Measurements from ENCODE around the gene OR4E1. TPM values are rescaled to one million over a fixed set of nuclear protein-coding genes. Genes with fewer than 3 reads are reported as not detected.
"Not testable (repeated sequence)": the region's sequence is repeated elsewhere in the genome, so short reads cannot be mapped to it uniquely, and the experiment has no call there.

Gene OR4E1
- total RNA-seq, 1 experiment from 2014 or later: not detected

GRCh38 chr14:21699551-21699950 is 25.9 kb upstream of the OR4E1 start:
- H3K27me3 ChIP-seq (ENCODE audit: low read length): no peaks in the 10 kb centered on the region
- H3K9me2 ChIP-seq (replicated peaks; ENCODE audit: low read length): no peaks in the 10 kb centered on the region
- H3K27ac ChIP-seq (ENCODE audit: low read length): no peak overlapping the region
- intact Hi-C loops (cut with micrococcal nuclease): no loop called here
- BruUV-seq (replicated peaks): no TSS peak
- no peak for DNase-seq
- H2AFZ ChIP-seq (ENCODE audit: low read length): no peak overlapping the region
- H3K79me2 ChIP-seq (ENCODE audit: low read length): no peaks in the 10 kb centered on the region
- ATAC-seq: no peak
- no peaks in the 10 kb centered on the region for H3K9me3 ChIP-seq (ENCODE audit: low read length)
- no peaks in the 10 kb centered on the region for H4K20me1 ChIP-seq (ENCODE audit: low read length)
- ChIA-PET POLR2A (ENCODE audit: unreplicated experiment) (no interaction called here), CTCF (no interaction called here)
- TF ChIP-seq CTCF (conservative IDR thresholded peaks at IDR 0.05; ENCODE audit: low read depth, low read length): no peak
- no peak for TF ChIP-seq EZH2phosphoT487 (IDR thresholded peaks at IDR 0.05; ENCODE audit: borderline replicate concordance, low read length)
- no peak for TF ChIP-seq EZH2 (IDR thresholded peaks at IDR 0.05; ENCODE audit: low read length, unreplicated experiment)
- H3K4me3 ChIP-seq (ENCODE audit: low read length): no peak overlapping the region
- no peak overlapping the region for H3K9ac ChIP-seq (ENCODE audit: low read length)
- H3K4me1 ChIP-seq (ENCODE audit: insufficient read depth, low read length): no peaks in the 10 kb centered on the region
- H3F3A ChIP-seq (ENCODE audit: low read length, unreplicated experiment): no peaks in the 10 kb centered on the region
- H3K36me3 ChIP-seq (ENCODE audit: low read depth, low read length): no peaks in the 10 kb centered on the region
- no peak overlapping the region for H3K4me2 ChIP-seq (ENCODE audit: low read length)

- H3K4me2 ChIP-seq (ENCODE audit: low read length); BruUV-seq (replicated peaks); H3F3A ChIP-seq (ENCODE audit: low read length, unreplicated experiment); H3K9me2 ChIP-seq (replicated peaks; ENCODE audit: low read length); H3K27me3 ChIP-seq (ENCODE audit: low read length); intact Hi-C loops (cut with micrococcal nuclease); ATAC-seq; H3K4me1 ChIP-seq (ENCODE audit: insufficient read depth, low read length); H3K9me3 ChIP-seq (ENCODE audit: low read length); H3K79me2 ChIP-seq (ENCODE audit: low read length); POLR2A ChIA-PET (ENCODE audit: unreplicated experiment); H3K36me3 ChIP-seq (ENCODE audit: low read depth, low read length); DNase-seq; H4K20me1 ChIP-seq (ENCODE audit: low read length); H2AFZ ChIP-seq (ENCODE audit: low read length); H3K27ac ChIP-seq (ENCODE audit: low read length); H3K9ac ChIP-seq (ENCODE audit: low read length); H3K4me3 ChIP-seq (ENCODE audit: low read length); CTCF ChIA-PET: not testable (repeated sequence)
These were observed 24.9 kb upstream of the OR4E1 start for GRCh38 chr14:21698538-21698937.

- H3K27me3 ChIP-seq (ENCODE audit: low read length); H4K20me1 ChIP-seq (ENCODE audit: low read length); CTCF ChIA-PET; H2AFZ ChIP-seq (ENCODE audit: low read length); H3K4me1 ChIP-seq (ENCODE audit: insufficient read depth, low read length); H3K9me2 ChIP-seq (replicated peaks; ENCODE audit: low read length); H3K79me2 ChIP-seq (ENCODE audit: low read length); DNase-seq; H3K27ac ChIP-seq (ENCODE audit: low read length); H3K9ac ChIP-seq (ENCODE audit: low read length); H3K36me3 ChIP-seq (ENCODE audit: low read depth, low read length); POLR2A ChIA-PET (ENCODE audit: unreplicated experiment); H3K9me3 ChIP-seq (ENCODE audit: low read length); BruUV-seq (replicated peaks); H3F3A ChIP-seq (ENCODE audit: low read length, unreplicated experiment); H3K4me2 ChIP-seq (ENCODE audit: low read length); intact Hi-C loops (cut with micrococcal nuclease); H3K4me3 ChIP-seq (ENCODE audit: low read length); ATAC-seq: not testable (repeated sequence)
These were observed 24.0 kb upstream of the OR4E1 start for GRCh38 chr14:21697662-21698061.

GRCh38 chr14:21694425-21694824 is 20.8 kb upstream of the OR4E1 start:
- peaks cover 17% of the 10 kb centered on the region for H3K27me3 ChIP-seq (ENCODE audit: low read length)
- H3K4me3 ChIP-seq (ENCODE audit: low read length): no peak overlapping the region
- H3K79me2 ChIP-seq (ENCODE audit: low read length): no peaks in the 10 kb centered on the region
- ChIA-PET POLR2A (ENCODE audit: unreplicated experiment) (no interaction called here), CTCF (no interaction called here)
- no peak overlapping the region for H3K4me2 ChIP-seq (ENCODE audit: low read length)
- ATAC-seq (no peak), DNase-seq (no peak)
- no peak overlapping the region for H2AFZ ChIP-seq (ENCODE audit: low read length)
- TF ChIP-seq CTCF (conservative IDR thresholded peaks at IDR 0.05; ENCODE audit: low read depth, low read length) (no peak), EZH2 (IDR thresholded peaks at IDR 0.05; ENCODE audit: low read length, unreplicated experiment) (no peak), EZH2phosphoT487 (IDR thresholded peaks at IDR 0.05; ENCODE audit: borderline replicate concordance, low read length) (no peak)
- BruUV-seq (replicated peaks): no TSS peak
- H3K27ac ChIP-seq (ENCODE audit: low read length): no peak overlapping the region
- no peaks in the 10 kb centered on the region for H3K36me3 ChIP-seq (ENCODE audit: low read depth, low read length)
- intact Hi-C loops (cut with micrococcal nuclease): no loop called here
- no peaks in the 10 kb centered on the region for H3F3A ChIP-seq (ENCODE audit: low read length, unreplicated experiment)
- H3K9me2 ChIP-seq (replicated peaks; ENCODE audit: low read length): no peaks in the 10 kb centered on the region
- no peak overlapping the region for H3K9ac ChIP-seq (ENCODE audit: low read length)
- no peaks in the 10 kb centered on the region for H3K9me3 ChIP-seq (ENCODE audit: low read length)
- H3K4me1 ChIP-seq (ENCODE audit: insufficient read depth, low read length): no peaks in the 10 kb centered on the region
- H4K20me1 ChIP-seq (ENCODE audit: low read length): no peaks in the 10 kb centered on the region

All from PC-3 (cell line).